ENCODE results near the gene ALPG.
"Not testable (repeated sequence)": the region's sequence is repeated elsewhere in the genome, so short reads cannot be mapped to it uniquely, and the experiment has no call there.

Gene ALPG

GRCh38 chr2:232418466-232419244 lies 12.0 kb downstream of the ALPG start:
- DNase-seq: no peak

- DNase-seq: no peak
These were observed 12.8 kb downstream of the ALPG start for GRCh38 chr2:232419245-232420072.

GRCh38 chr2:232420073-232420454 lies 13.4 kb downstream of the ALPG start:
- DNase-seq: no peak

GRCh38 chr2:232420463-232421188 lies 14.0 kb downstream of the ALPG start:
- DNase-seq: no peak

- DNase-seq: no peak
These were observed 14.6 kb downstream of the ALPG start for GRCh38 chr2:232421189-232421785.

GRCh38 chr2:232422051-232422450 lies 15.4 kb downstream of the ALPG start:
- no peak for DNase-seq

- not testable (repeated sequence) for DNase-seq
These were observed 16.4 kb downstream of the ALPG start for GRCh38 chr2:232422996-232423395.

- not testable (repeated sequence) for DNase-seq
These were observed 16.8 kb downstream of the ALPG start for GRCh38 chr2:232423407-232423806.

GRCh38 chr2:232431705-232432590 lies 25.3 kb downstream of the ALPG start:
- DNase-seq: no peak

- DNase-seq: no peak
These were observed 26.0 kb downstream of the ALPG start for GRCh38 chr2:232432598-232433184.

- not testable (repeated sequence) for DNase-seq
These were observed 27.0 kb downstream of the ALPG start for GRCh38 chr2:232433622-232434021.

GRCh38 chr2:232434091-232434490 lies 27.4 kb downstream of the ALPG start:
- DNase-seq: no peak

- DNase-seq: no peak
These were observed 28.1 kb downstream of the ALPG start for GRCh38 chr2:232434563-232435374.

- DNase-seq: no peak
These were observed 28.7 kb downstream of the ALPG start for GRCh38 chr2:232435375-232435648.

GRCh38 chr2:232435805-232436204 lies 29.2 kb downstream of the ALPG start:
- no peak for DNase-seq

- no peak for DNase-seq
These were observed 29.9 kb downstream of the ALPG start for GRCh38 chr2:232436381-232437194.

GRCh38 chr2:232437195-232437571 lies 30.5 kb downstream of the ALPG start:
- no peak for DNase-seq

GRCh38 chr2:232438091-232438490 lies 31.4 kb downstream of the ALPG start:
- no peak for DNase-seq

Data from anterior cingulate cortex (tissue), 58 donors.